ENCODE results near the gene MRPS31.
A peak's percentile ranks its signal among the peaks of the same experiment; 100 is the strongest.

MRPS31 gene
- 14.9 to 24.0 (median 19.2) reads per million in 3 donors for total RNA-seq

DNA sequence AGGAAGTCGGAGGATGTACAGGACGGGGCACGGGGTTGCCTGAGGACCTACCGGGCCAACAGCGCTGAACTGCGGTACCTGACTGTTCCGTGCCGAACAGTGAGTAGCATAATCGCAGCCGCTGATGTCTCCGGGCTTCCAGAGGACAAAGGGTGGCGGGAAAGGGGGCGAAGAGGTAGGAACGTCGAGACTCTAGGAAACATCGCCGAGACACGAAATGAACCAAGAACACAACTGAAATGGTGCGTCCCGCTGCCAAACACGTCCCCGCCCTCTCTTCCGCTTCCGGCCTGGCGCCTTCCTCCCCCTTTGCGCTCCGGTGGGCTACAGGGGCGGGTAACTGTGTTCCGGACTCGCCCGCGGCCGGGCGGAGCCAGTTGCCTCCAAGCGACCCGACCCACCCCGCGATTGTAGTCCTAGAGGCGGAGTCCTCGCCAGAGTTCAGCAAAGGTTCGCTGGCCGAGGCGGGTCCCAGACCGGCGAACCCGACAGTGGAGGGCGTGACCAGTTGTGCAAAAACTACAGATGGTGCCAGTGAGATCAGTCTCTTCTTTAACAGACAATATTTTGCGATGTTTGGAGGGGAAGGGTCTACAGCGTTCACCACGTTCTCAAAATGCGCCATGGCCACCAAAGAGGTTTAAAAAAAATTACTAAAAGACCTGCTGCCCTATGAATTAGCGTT is at the start of gene MRPS31:
Gene MRPS31 (minus strand): TSS at position 257 of the 685 bp plus-strand sequence. CDS start 54 bp downstream, at position 203.
- H3K4me1 ChIP-seq (ENCODE audit: control insufficient read depth, insufficient read depth, low read length, poor library complexity, severe bottlenecking), result peaks cover 18% of the 10 kb centered on the region
- no peaks in the 10 kb centered on the region for H3K9me3 ChIP-seq (ENCODE audit: control insufficient read depth, low read length)
- H3K27ac ChIP-seq (ENCODE audit: insufficient read depth, low read length, poor library complexity, severe bottlenecking), result peak within 1 kb of the TSS; percentile 89
- DNase-seq, result peak; percentile 87 to 90 (median 88)
- peak within 1 kb of the TSS; percentile 96 for H3K4me3 ChIP-seq (ENCODE audit: insufficient read depth, low read depth, low read length, poor library complexity, severe bottlenecking)
- no peaks in the 10 kb centered on the region for H3K27me3 ChIP-seq (replicated peaks; ENCODE audit: control insufficient read depth, insufficient read depth, low read length, poor library complexity, severe bottlenecking)
- no peaks in the 10 kb centered on the region for H3K36me3 ChIP-seq (ENCODE audit: control insufficient read depth, insufficient read depth, low read length)

GRCh38 chr13:40819797-40820315 is 48.9 kb upstream of the MRPS31 start:
- H3K27me3 ChIP-seq (replicated peaks; ENCODE audit: control insufficient read depth, insufficient read depth, low read length, poor library complexity, severe bottlenecking), result no peaks in the 10 kb centered on the region
- H3K36me3 ChIP-seq (ENCODE audit: control insufficient read depth, insufficient read depth, low read length), result peaks cover 3% of the 10 kb centered on the region
- no peak for DNase-seq
- H3K4me3 ChIP-seq (ENCODE audit: insufficient read depth, low read depth, low read length, poor library complexity, severe bottlenecking), result no peak overlapping the region
- H3K27ac ChIP-seq (ENCODE audit: insufficient read depth, low read length, poor library complexity, severe bottlenecking), result no peak overlapping the region
- H3K9me3 ChIP-seq (ENCODE audit: control insufficient read depth, low read length), result no peaks in the 10 kb centered on the region
- no peaks in the 10 kb centered on the region for H3K4me1 ChIP-seq (ENCODE audit: control insufficient read depth, insufficient read depth, low read length, poor library complexity, severe bottlenecking)

GRCh38 chr13:40818926-40819325 is 47.9 kb upstream of the MRPS31 start:
- H3K36me3 ChIP-seq (ENCODE audit: control insufficient read depth, insufficient read depth, low read length), result peaks cover 3% of the 10 kb centered on the region
- no peak overlapping the region for H3K27ac ChIP-seq (ENCODE audit: insufficient read depth, low read length, poor library complexity, severe bottlenecking)
- H3K27me3 ChIP-seq (replicated peaks; ENCODE audit: control insufficient read depth, insufficient read depth, low read length, poor library complexity, severe bottlenecking), result no peaks in the 10 kb centered on the region
- DNase-seq, result no peak
- no peak overlapping the region for H3K4me3 ChIP-seq (ENCODE audit: insufficient read depth, low read depth, low read length, poor library complexity, severe bottlenecking)
- H3K9me3 ChIP-seq (ENCODE audit: control insufficient read depth, low read length), result no peaks in the 10 kb centered on the region
- no peaks in the 10 kb centered on the region for H3K4me1 ChIP-seq (ENCODE audit: control insufficient read depth, insufficient read depth, low read length, poor library complexity, severe bottlenecking)

DNA sequence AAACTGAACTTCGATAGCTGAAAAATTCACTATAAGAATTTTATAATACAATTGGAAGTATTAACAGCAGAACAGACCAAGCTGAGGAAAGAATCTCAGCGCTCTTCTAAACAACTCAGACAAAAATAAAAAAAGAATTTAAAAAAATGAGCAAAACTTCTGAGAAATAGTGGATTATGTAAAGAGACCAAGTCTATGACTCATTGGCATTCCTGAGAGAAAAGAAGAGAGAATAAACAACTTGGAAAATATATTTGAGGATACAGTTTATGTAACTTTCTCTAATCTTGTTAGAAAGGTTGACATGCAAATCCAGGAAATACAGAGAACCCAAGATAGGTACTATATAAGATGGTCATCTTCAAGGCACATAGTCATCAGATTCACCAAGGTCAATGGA is 43.8 kb upstream of the MRPS31 start:
- Histone ChIP-seq H3K4me3 (ENCODE audit: insufficient read depth, low read depth, low read length, poor library complexity, severe bottlenecking) (no peak overlapping the region), H3K9me3 (ENCODE audit: control insufficient read depth, low read length) (no peaks in the 10 kb centered on the region), H3K27ac (ENCODE audit: insufficient read depth, low read length, poor library complexity, severe bottlenecking) (no peak overlapping the region), H3K4me1 (ENCODE audit: control insufficient read depth, insufficient read depth, low read length, poor library complexity, severe bottlenecking) (no peaks in the 10 kb centered on the region), H3K27me3 (replicated peaks; ENCODE audit: control insufficient read depth, insufficient read depth, low read length, poor library complexity, severe bottlenecking) (no peaks in the 10 kb centered on the region), H3K36me3 (ENCODE audit: control insufficient read depth, insufficient read depth, low read length) (peaks cover 16% of the 10 kb centered on the region)
- DNase-seq, result no peak

GRCh38 chr13:40813667-40814454 is 42.9 kb upstream of the MRPS31 start:
- Histone ChIP-seq H3K27me3 (replicated peaks; ENCODE audit: control insufficient read depth, insufficient read depth, low read length, poor library complexity, severe bottlenecking) (no peaks in the 10 kb centered on the region), H3K36me3 (ENCODE audit: control insufficient read depth, insufficient read depth, low read length) (peaks cover 16% of the 10 kb centered on the region), H3K4me3 (ENCODE audit: insufficient read depth, low read depth, low read length, poor library complexity, severe bottlenecking) (no peak overlapping the region), H3K4me1 (ENCODE audit: control insufficient read depth, insufficient read depth, low read length, poor library complexity, severe bottlenecking) (no peaks in the 10 kb centered on the region), H3K9me3 (ENCODE audit: control insufficient read depth, low read length) (no peaks in the 10 kb centered on the region), H3K27ac (ENCODE audit: insufficient read depth, low read length, poor library complexity, severe bottlenecking) (no peak overlapping the region)
- no peak for DNase-seq

GRCh38 chr13:40812724-40813445 is 41.9 kb upstream of the MRPS31 start:
- no peak overlapping the region for H3K4me3 ChIP-seq (ENCODE audit: insufficient read depth, low read depth, low read length, poor library complexity, severe bottlenecking)
- DNase-seq, result no peak
- peaks cover 20% of the 10 kb centered on the region for H3K36me3 ChIP-seq (ENCODE audit: control insufficient read depth, insufficient read depth, low read length)
- H3K27ac ChIP-seq (ENCODE audit: insufficient read depth, low read length, poor library complexity, severe bottlenecking), result no peak overlapping the region
- H3K9me3 ChIP-seq (ENCODE audit: control insufficient read depth, low read length), result no peaks in the 10 kb centered on the region
- no peaks in the 10 kb centered on the region for H3K27me3 ChIP-seq (replicated peaks; ENCODE audit: control insufficient read depth, insufficient read depth, low read length, poor library complexity, severe bottlenecking)
- H3K4me1 ChIP-seq (ENCODE audit: control insufficient read depth, insufficient read depth, low read length, poor library complexity, severe bottlenecking), result no peaks in the 10 kb centered on the region

DNA sequence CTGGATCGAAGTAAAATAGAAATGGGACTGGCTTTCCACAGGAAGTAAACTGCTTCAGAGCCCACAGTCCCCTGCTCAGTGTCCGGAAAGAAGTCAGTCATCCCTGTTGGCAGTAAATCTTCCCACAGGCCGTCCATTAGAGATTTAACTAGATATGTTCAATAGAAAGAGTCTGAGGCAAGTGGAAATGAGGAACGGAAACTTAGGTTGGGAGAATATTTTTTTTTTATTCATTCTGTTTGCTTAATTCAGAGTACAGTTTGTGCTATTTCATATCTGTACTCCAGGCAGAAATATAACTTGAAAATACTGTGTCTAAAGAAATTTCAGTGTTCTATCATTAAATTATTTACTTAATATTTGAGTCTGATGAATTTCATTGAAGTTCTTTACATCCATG is 41.1 kb upstream of the MRPS31 start:
- no peak overlapping the region for H3K27ac ChIP-seq (ENCODE audit: insufficient read depth, low read length, poor library complexity, severe bottlenecking)
- H3K36me3 ChIP-seq (ENCODE audit: control insufficient read depth, insufficient read depth, low read length), result peaks cover 23% of the 10 kb centered on the region
- H3K9me3 ChIP-seq (ENCODE audit: control insufficient read depth, low read length), result no peaks in the 10 kb centered on the region
- H3K4me1 ChIP-seq (ENCODE audit: control insufficient read depth, insufficient read depth, low read length, poor library complexity, severe bottlenecking), result no peaks in the 10 kb centered on the region
- H3K27me3 ChIP-seq (replicated peaks; ENCODE audit: control insufficient read depth, insufficient read depth, low read length, poor library complexity, severe bottlenecking), result no peaks in the 10 kb centered on the region
- no peak for DNase-seq
- H3K4me3 ChIP-seq (ENCODE audit: insufficient read depth, low read depth, low read length, poor library complexity, severe bottlenecking), result no peak overlapping the region

GRCh38 chr13:40809471-40809870 is 38.5 kb upstream of the MRPS31 start:
- no peak for DNase-seq
- no peaks in the 10 kb centered on the region for H3K27me3 ChIP-seq (replicated peaks; ENCODE audit: control insufficient read depth, insufficient read depth, low read length, poor library complexity, severe bottlenecking)
- H3K4me1 ChIP-seq (ENCODE audit: control insufficient read depth, insufficient read depth, low read length, poor library complexity, severe bottlenecking), result no peaks in the 10 kb centered on the region
- peaks cover 40% of the 10 kb centered on the region for H3K36me3 ChIP-seq (ENCODE audit: control insufficient read depth, insufficient read depth, low read length)
- H3K9me3 ChIP-seq (ENCODE audit: control insufficient read depth, low read length), result no peaks in the 10 kb centered on the region
- no peak overlapping the region for H3K4me3 ChIP-seq (ENCODE audit: insufficient read depth, low read depth, low read length, poor library complexity, severe bottlenecking)
- no peak overlapping the region for H3K27ac ChIP-seq (ENCODE audit: insufficient read depth, low read length, poor library complexity, severe bottlenecking)

DNA sequence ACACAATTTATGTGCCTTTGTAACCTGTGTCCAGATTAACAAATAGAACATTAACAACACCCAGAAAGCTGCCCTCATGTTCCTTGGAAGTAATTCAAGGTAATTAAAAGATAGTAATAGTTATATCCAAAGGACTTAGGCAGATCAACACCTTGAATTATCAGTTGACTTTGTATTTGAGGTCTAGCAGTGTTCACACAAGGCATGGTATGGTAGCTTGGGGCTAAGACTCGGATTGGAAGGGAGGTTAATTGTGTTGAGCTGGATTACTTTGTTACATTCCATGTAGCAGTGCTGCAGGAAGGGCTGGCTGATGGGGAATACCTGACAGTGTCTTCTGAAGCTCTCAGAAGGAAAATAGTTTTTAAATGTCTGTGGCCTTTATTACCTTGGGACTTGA is 35.3 kb upstream of the MRPS31 start:
- H3K27me3 ChIP-seq (replicated peaks; ENCODE audit: control insufficient read depth, insufficient read depth, low read length, poor library complexity, severe bottlenecking), result no peaks in the 10 kb centered on the region
- no peak overlapping the region for H3K4me3 ChIP-seq (ENCODE audit: insufficient read depth, low read depth, low read length, poor library complexity, severe bottlenecking)
- DNase-seq, result no peak
- no peaks in the 10 kb centered on the region for H3K9me3 ChIP-seq (ENCODE audit: control insufficient read depth, low read length)
- no peaks in the 10 kb centered on the region for H3K4me1 ChIP-seq (ENCODE audit: control insufficient read depth, insufficient read depth, low read length, poor library complexity, severe bottlenecking)
- no peak overlapping the region for H3K27ac ChIP-seq (ENCODE audit: insufficient read depth, low read length, poor library complexity, severe bottlenecking)
- peaks cover 35% of the 10 kb centered on the region for H3K36me3 ChIP-seq (ENCODE audit: control insufficient read depth, insufficient read depth, low read length)

All from effector memory CD4-positive, alpha-beta T cell (primary cell).